ENCODE data around the gene CNRIP1. TPM values are rescaled to one million over a fixed set of nuclear protein-coding genes. Genes with fewer than 3 reads are reported as not detected.
A peak's percentile ranks its signal among the peaks of the same experiment; 100 is the strongest.
"Not testable (repeated sequence)": the region's sequence is repeated elsewhere in the genome, so short reads cannot be mapped to it uniquely, and the experiment has no call there.

CNRIP1 gene
- total and polyA plus RNA-seq, 2 of the 4 experiments (the other 2 are of a cell fraction) = 23.3 to 32.7 TPM

- H4K8ac ChIP-seq (ENCODE audit: low read depth in 2 of 2, low read length in 2 of 2); H3K4me3 ChIP-seq (ENCODE audit: insufficient read depth, low read depth, low read length); H3K18ac ChIP-seq (ENCODE audit: low read depth, low read length); H3K9me1 ChIP-seq (ENCODE audit: insufficient read depth, low read length); H3K36me3 ChIP-seq (ENCODE audit: control insufficient read depth, insufficient read depth, low read length); intact Hi-C loops (cut with micrococcal nuclease); H3K14ac ChIP-seq (replicated peaks; ENCODE audit: low read depth, low read length); H3K4me2 ChIP-seq (ENCODE audit: low read depth, low read length); H2AK9ac ChIP-seq (replicated peaks; ENCODE audit: low read depth, low read length, poor library complexity); H4K5ac ChIP-seq (ENCODE audit: low read depth, low read length); H2BK20ac ChIP-seq (ENCODE audit: low read depth, low read length); H2BK5ac ChIP-seq (ENCODE audit: low read depth, low read length, poor library complexity, severe bottlenecking); H3K4ac ChIP-seq (ENCODE audit: low read depth, low read length); H3K4me1 ChIP-seq (ENCODE audit: control insufficient read depth, insufficient read depth, low read length); H2BK120ac ChIP-seq (ENCODE audit: low read depth, low read length); H3K79me1 ChIP-seq (ENCODE audit: low read depth in 1 of 2, low read length in 2 of 2); H3K27ac ChIP-seq (ENCODE audit: insufficient read depth, low read length); dilution Hi-C loops (cut with HindIII; ENCODE audit: low sequenced_read_pairs, unreplicated experiment); H3K23ac ChIP-seq (ENCODE audit: low read depth, low read length); H4K91ac ChIP-seq (ENCODE audit: insufficient read depth, low read depth, low read length); H2BK15ac ChIP-seq (ENCODE audit: low read depth, low read length); DNase-seq; H2AK5ac ChIP-seq (ENCODE audit: low read depth, low read length); ATAC-seq (ENCODE audit: low read depth); in situ Hi-C loops (cut with MboI; ENCODE audit: low sequenced_read_pairs); BruUV-seq (replicated peaks); H3K9ac ChIP-seq (ENCODE audit: low read depth, low read length); POLR2A ChIA-PET (ENCODE audit: unreplicated experiment); H4K20me1 ChIP-seq (ENCODE audit: insufficient read depth, low read length); H3K27me3 ChIP-seq (ENCODE audit: control insufficient read depth, insufficient read depth, low read length); H3K56ac ChIP-seq (ENCODE audit: extremely low read depth, insufficient read depth, low read length); H3K9me3 ChIP-seq (ENCODE audit: control insufficient read depth, insufficient read depth, low read length); H2AFZ ChIP-seq (replicated peaks; ENCODE audit: low read length, poor library complexity): not testable (repeated sequence)
- CTCF ChIA-PET = interaction anchor here (0.6 to 0.7 kb wide), 2 partner anchors 19 to 91 kb away, joined by 3 to 5 read pairs; no protein-coding TSS in a partner anchor
- 80% methylated on average over 2 of the region's 4 CpGs; no CpG with 5 or more reads in 1 of the 2 experiments for WGBS, 2 experiments (ENCODE audit: extremely low coverage in 2 of 2, insufficient read length in 1 of 2)
- TF ChIP-seq MAFK (IDR thresholded peaks at IDR 0.05; ENCODE audit: low read depth, low read length) = peak; percentile 66
Observed at GRCh38 chr2:68349091-68349490, 29.3 kb upstream of the CNRIP1 start.
